ENCODE measurements around the gene TNPO3. TPM values are rescaled to one million over a fixed set of nuclear protein-coding genes. Genes with fewer than 3 reads are reported as not detected.

The TNPO3 gene
- total RNA-seq, 3 donors from 2014 or later, result 36.4 to 42.7 (median 36.6) TPM

GRCh38 chr7:128928882-128929788 is 125.8 kb downstream of the TNPO3 start:
- no peaks in the 10 kb centered on the region for H3K9me3 ChIP-seq
- DNase-seq (ENCODE audit: low spot score in 2 of 2), result no peak
- H3K36me3 ChIP-seq, result no peaks in the 10 kb centered on the region
- no peaks in the 10 kb centered on the region for H3K4me1 ChIP-seq
- intact Hi-C loops (cut with DNase I; ENCODE audit: low total_unique reads), result no loop called here
- H3K27ac ChIP-seq, result no peak overlapping the region
- TF ChIP-seq POLR2AphosphoS5 (IDR thresholded peaks at IDR 0.05) (no peak), POLR2A (IDR thresholded peaks at IDR 0.05) (no peak)
- TF ChIP-seq, protein P1, sequence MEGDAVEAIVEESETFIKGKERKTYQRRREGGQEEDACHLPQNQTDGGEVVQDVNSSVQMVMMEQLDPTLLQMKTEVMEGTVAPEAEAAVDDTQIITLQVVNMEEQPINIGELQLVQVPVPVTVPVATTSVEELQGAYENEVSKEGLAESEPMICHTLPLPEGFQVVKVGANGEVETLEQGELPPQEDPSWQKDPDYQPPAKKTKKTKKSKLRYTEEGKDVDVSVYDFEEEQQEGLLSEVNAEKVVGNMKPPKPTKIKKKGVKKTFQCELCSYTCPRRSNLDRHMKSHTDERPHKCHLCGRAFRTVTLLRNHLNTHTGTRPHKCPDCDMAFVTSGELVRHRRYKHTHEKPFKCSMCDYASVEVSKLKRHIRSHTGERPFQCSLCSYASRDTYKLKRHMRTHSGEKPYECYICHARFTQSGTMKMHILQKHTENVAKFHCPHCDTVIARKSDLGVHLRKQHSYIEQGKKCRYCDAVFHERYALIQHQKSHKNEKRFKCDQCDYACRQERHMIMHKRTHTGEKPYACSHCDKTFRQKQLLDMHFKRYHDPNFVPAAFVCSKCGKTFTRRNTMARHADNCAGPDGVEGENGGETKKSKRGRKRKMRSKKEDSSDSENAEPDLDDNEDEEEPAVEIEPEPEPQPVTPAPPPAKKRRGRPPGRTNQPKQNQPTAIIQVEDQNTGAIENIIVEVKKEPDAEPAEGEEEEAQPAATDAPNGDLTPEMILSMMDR (IDR thresholded peaks at IDR 0.05), result no peak
- H3K4me3 ChIP-seq, result no peak overlapping the region
- no peaks in the 10 kb centered on the region for H3K27me3 ChIP-seq

- Histone ChIP-seq H3K9me3 (no peaks in the 10 kb centered on the region), H3K36me3 (no peaks in the 10 kb centered on the region), H3K27ac (no peak overlapping the region), H3K4me3 (no peak overlapping the region), H3K4me1 (no peaks in the 10 kb centered on the region), H3K27me3 (no peaks in the 10 kb centered on the region)
- TF ChIP-seq, protein P1 (IDR thresholded peaks at IDR 0.05), result no peak
- TF ChIP-seq POLR2AphosphoS5 (IDR thresholded peaks at IDR 0.05), result no peak
- no peak for TF ChIP-seq POLR2A (IDR thresholded peaks at IDR 0.05)
- intact Hi-C loops (cut with DNase I; ENCODE audit: low total_unique reads), result no loop called here
- DNase-seq (ENCODE audit: low spot score in 2 of 2), result no peak
Observed at GRCh38 chr7:128928159-128928813, 126.6 kb downstream of the TNPO3 start.

GRCh38 chr7:128924707-128925588 is 130.0 kb downstream of the TNPO3 start:
- intact Hi-C loops (cut with DNase I; ENCODE audit: low total_unique reads), result no loop called here

GRCh38 chr7:128923411-128923800 is 131.5 kb downstream of the TNPO3 start:
- Histone ChIP-seq H3K36me3 (no peaks in the 10 kb centered on the region), H3K4me1 (no peaks in the 10 kb centered on the region), H3K27ac (no peak overlapping the region), H3K4me3 (no peak overlapping the region), H3K27me3 (no peaks in the 10 kb centered on the region), H3K9me3 (no peaks in the 10 kb centered on the region)
- no peak for TF ChIP-seq POLR2A (IDR thresholded peaks at IDR 0.05)
- TF ChIP-seq POLR2AphosphoS5 (IDR thresholded peaks at IDR 0.05), result no peak
- TF ChIP-seq, protein P1 (IDR thresholded peaks at IDR 0.05), result no peak
- no peak for DNase-seq (ENCODE audit: low spot score in 2 of 2)
- intact Hi-C loops (cut with DNase I; ENCODE audit: low total_unique reads), result no loop called here

More at GRCh38 chr7:128924707-128925588, 130.0 kb downstream of the TNPO3 start:
- Histone ChIP-seq H3K4me1 (no peaks in the 10 kb centered on the region), H3K4me3 (no peak overlapping the region), H3K36me3 (no peaks in the 10 kb centered on the region), H3K9me3 (no peaks in the 10 kb centered on the region), H3K27ac (no peak overlapping the region), H3K27me3 (no peaks in the 10 kb centered on the region)
- no peak for DNase-seq (ENCODE audit: low spot score in 2 of 2)
- TF ChIP-seq, protein P1 (IDR thresholded peaks at IDR 0.05), result no peak
- TF ChIP-seq POLR2AphosphoS5 (IDR thresholded peaks at IDR 0.05), result no peak
- no peak for TF ChIP-seq POLR2A (IDR thresholded peaks at IDR 0.05)

Data from breast epithelium (tissue), 4 donors.